Measurements from ENCODE around the gene HTT. TPM values are rescaled to one million over a fixed set of nuclear protein-coding genes. Genes with fewer than 3 reads are reported as not detected.
"Not testable (repeated sequence)": the region's sequence is repeated elsewhere in the genome, so short reads cannot be mapped to it uniquely, and the experiment has no call there.

The HTT gene
- total RNA-seq, 1 experiment from 2014 or later: 85.4 TPM

- POLR2A ChIA-PET; H3K27ac Mint-ChIP-seq; H3K4me3 Mint-ChIP-seq; ATAC-seq; H3K27me3 Mint-ChIP-seq (ENCODE audit: low read depth): not testable (repeated sequence)
- Mint-ChIP-seq H3K36me3 (peaks cover 70% of the 10 kb centered on the region), H3K4me1 (peaks cover 36% of the 10 kb centered on the region), H3K9me3 (peaks cover 41% of the 10 kb centered on the region)
- CTCF ChIA-PET: interaction anchor here (1.0 kb wide), 1 partner anchor 315 kb away, joined by 4 read pairs; no protein-coding TSS in a partner anchor
- TF ChIP-seq ZNF423 (CRISPR knock-in tag; IDR thresholded peaks at IDR 0.05): peak; percentile 61; the same call in 1 of the 2 replicates
- peak; percentile 69; the same call in 1 of the 2 replicates for TF ChIP-seq FOXK1 (CRISPR knock-in tag; IDR thresholded peaks at IDR 0.05)
- TF ChIP-seq ZNF281 (CRISPR knock-in tag; IDR thresholded peaks at IDR 0.05): peak; percentile 80; the same call in 1 of the 2 replicates
- DNase-seq (ENCODE audit: low spot score): peak; percentile 25
These were observed 92.0 kb downstream of the HTT start for GRCh38 chr4:3166434-3166833.

GRCh38 chr4:3168029-3168428 is 93.5 kb downstream of the HTT start:
- no peak for DNase-seq (ENCODE audit: low spot score)
- ChIA-PET CTCF (interaction anchor here (1.0 to 2.6 kb wide), 3 partner anchors 16 to 313 kb away, joined by 3 to 7 read pairs (median 4); no protein-coding TSS in a partner anchor), POLR2A (no interaction called here)
- TF ChIP-seq USF2 (CRISPR knock-in tag; IDR thresholded peaks at IDR 0.05): no peak
- TF ChIP-seq CBFB (CRISPR knock-in tag; IDR thresholded peaks at IDR 0.05; ENCODE audit: low read depth): no peak
- no peak for TF ChIP-seq KAT7 (CRISPR knock-in tag; IDR thresholded peaks at IDR 0.05; ENCODE audit: borderline replicate concordance)
- TF ChIP-seq TEAD1 (CRISPR knock-in tag; IDR thresholded peaks at IDR 0.05): no peak
- TF ChIP-seq AFF4 (CRISPR knock-in tag; IDR thresholded peaks at IDR 0.05; ENCODE audit: borderline replicate concordance): no peak
- TF ChIP-seq TP53 (CRISPR knock-in tag; IDR thresholded peaks at IDR 0.05): no peak
- no peak for TF ChIP-seq TCF7 (CRISPR knock-in tag; IDR thresholded peaks at IDR 0.05; ENCODE audit: low read depth)
- TF ChIP-seq NFYB (CRISPR knock-in tag; conservative IDR thresholded peaks at IDR 0.05; ENCODE audit: low read depth): no peak
- TF ChIP-seq HMGXB4 (CRISPR knock-in tag; IDR thresholded peaks at IDR 0.05): no peak
- no peak for TF ChIP-seq SMAD3 (CRISPR knock-in tag; IDR thresholded peaks at IDR 0.05; ENCODE audit: borderline replicate concordance)
- no peak for TF ChIP-seq ZBTB43 (CRISPR knock-in tag; IDR thresholded peaks at IDR 0.05)
- TF ChIP-seq GTF2I (CRISPR knock-in tag; conservative IDR thresholded peaks at IDR 0.05): no peak
- no peak for TF ChIP-seq ZNF138 (CRISPR knock-in tag; conservative IDR thresholded peaks at IDR 0.05)
- no peak for TF ChIP-seq TEAD4 (CRISPR knock-in tag; IDR thresholded peaks at IDR 0.05)
- TF ChIP-seq JUN (CRISPR knock-in tag; IDR thresholded peaks at IDR 0.05): no peak
- TF ChIP-seq FOXP1 (CRISPR knock-in tag; IDR thresholded peaks at IDR 0.05; ENCODE audit: borderline replicate concordance): no peak
- H3K27me3 Mint-ChIP-seq (ENCODE audit: low read depth): no peaks in the 10 kb centered on the region; the same call in 1 of the 2 replicates
- H3K9me3 Mint-ChIP-seq: peaks cover 25% of the 10 kb centered on the region
- no peak overlapping the region for H3K4me3 Mint-ChIP-seq
- peaks cover 36% of the 10 kb centered on the region for H3K4me1 Mint-ChIP-seq
- ATAC-seq: peak; percentile 87
- H3K27ac Mint-ChIP-seq: peak overlapping the region; percentile 61
- peaks cover 69% of the 10 kb centered on the region for H3K36me3 Mint-ChIP-seq

Measured in WTC11 (cell line).